GM19238 (cell line): ENCODE measurements around the gene HNRNPM.
"Not testable (repeated sequence)": the region's sequence is repeated elsewhere in the genome, so short reads cannot be mapped to it uniquely, and the experiment has no call there.

Experiments used
- DNase-seq: peaks from one replicate; pipeline ENCODE4 v3.0.0; 2011; ENCODE audit warnings: low spot score; ENCODE audit not compliant: insufficient read length

HNRNPM gene

DNA sequence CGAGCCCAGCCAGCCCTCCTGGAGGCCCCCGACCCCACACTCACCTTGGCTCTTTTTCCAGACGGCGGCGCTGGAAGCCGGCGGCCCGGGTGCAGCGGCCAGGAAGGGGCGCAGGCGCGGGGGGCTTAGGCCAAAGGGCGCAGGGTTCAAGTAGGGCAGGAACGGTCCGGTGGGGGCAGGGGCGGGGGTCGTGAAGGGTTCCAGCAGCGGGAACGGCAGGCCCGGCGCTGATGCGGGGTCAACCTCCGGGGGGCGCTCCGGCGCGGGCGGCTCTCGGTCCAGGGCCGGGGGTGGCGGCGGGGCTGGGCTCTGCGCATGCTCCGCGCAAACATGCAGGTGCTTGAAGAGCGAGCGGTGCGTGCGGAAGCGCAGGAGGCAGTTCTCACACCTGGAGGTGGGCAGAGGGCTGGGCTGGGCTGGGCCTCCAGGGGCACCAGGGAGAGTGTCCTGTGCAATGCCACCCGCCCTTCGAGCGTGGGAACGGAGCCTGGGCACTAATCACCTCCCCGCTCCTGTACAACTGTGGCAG, 66.9 kb downstream of the HNRNPM start:
- DNase-seq = no peak

DNA sequence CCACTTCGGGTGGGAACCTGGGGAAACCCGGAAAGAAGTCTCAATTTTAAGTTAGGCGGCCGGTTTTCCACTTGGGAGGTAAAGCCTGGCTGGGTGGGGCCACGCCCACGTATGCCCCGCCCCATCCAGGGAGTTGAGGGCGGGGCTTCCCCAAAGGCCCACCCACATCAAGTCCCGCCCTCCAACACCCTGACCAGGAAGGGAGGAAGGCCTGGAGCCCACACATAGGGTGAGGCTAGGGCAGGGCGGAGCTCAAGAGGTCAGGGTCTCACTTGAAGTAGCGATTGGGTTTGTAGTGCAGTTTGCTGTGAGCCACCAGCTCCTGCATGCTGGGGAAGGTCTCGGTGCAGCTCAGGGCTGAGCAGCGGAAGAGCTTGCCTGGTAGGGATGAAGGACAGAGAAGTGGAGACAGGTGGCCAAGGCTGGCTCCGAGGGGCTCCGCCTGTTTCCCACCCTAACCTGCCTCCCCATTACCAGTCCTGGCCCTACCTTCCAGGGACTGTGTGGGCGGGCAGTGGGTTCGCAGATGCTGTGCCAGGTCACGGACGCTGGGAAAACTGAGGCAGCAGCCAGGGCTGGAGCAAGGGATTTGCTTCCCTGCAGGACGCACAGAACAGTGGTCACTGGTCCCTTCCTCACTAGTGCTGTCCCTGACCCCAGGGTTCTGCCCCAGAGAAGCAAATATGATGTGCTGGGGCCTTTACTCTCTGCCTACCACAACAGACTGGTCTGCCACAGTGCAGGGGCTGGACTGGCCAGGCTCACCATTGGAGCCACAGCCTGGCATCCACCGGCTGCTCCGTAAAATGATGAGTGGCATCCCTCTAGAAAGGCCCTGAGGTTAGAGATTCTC, 67.6 kb downstream of the HNRNPM start:
- no peak for DNase-seq

DNA sequence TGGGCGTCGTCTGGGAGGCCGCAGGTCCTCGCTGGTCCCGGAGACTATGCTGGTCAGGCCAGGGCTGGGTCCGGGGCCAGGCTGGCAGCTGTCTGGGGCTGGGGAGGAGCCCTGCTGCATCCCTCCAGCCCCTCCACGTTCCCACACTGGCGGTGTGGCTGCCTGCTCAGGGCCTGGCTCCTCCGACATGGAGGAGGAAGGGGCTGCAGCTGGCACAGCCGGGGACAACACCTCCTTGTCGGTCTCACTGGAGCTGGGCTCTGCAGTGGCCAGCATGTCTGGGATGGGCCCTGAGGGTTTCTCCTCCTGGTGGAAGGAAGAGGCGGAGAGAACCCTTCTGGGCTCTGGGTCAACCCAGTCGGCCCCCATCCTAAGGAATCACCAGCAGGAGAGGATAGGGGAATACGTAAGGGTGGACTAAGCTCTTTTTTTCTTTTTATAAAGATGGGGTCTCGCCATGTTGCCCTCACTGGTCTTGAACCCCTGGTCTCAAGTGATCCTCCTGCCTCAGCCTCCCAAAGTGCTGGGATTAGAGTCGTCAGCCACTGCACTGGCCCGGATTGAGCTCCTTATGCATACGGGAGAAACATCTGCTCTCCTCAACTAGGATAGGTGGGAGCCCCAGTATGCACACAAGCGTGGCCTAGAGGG, 68.4 kb downstream of the HNRNPM start:
- DNase-seq = no peak

DNA sequence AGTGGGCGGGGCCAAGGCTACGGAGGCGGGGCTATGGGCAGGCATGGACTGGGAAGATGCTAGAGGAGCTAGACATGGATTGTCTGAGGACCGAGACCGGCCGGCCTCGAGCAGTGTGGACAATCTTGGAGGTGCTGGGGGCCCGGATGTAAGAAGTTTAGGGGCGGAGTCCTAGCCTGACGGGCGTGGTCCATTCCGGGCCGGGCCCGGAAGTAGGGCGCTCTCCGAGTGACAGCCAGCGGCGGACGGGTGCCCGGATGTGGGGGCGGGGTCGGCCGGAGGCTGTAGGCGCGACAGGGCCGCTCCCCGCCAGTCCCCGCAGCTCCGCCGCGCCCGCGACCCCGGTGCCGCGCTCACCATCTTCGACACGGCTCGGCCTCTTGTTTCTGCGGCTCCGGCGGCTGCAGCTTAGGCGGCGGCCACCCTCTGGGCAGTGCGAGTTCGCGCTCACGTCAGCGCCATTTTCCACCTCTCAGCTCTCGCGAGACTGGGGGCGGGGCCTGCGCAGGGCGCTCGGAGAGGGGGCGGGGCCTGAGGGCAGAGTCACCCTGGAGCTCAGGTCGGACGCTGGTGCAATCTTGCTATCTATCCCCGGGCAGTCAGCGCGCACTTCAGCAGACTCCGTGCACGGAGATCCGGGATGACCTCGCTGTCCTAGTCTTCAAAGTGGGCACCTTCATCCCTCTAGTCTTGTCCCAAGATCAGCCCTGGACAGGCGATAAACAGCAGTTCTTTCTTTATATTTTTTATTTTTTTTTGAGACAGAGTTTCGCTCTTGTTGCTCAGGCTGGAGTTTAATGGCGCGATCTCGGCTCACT, 69.1 kb downstream of the HNRNPM start, which contains the start of gene ZNF414:
ZNF414 (minus strand) TSS at position 481 of the 818 bp plus-strand sequence; CDS start at position 360, 121 bp downstream.
- peak; percentile 100 for DNase-seq

DNA sequence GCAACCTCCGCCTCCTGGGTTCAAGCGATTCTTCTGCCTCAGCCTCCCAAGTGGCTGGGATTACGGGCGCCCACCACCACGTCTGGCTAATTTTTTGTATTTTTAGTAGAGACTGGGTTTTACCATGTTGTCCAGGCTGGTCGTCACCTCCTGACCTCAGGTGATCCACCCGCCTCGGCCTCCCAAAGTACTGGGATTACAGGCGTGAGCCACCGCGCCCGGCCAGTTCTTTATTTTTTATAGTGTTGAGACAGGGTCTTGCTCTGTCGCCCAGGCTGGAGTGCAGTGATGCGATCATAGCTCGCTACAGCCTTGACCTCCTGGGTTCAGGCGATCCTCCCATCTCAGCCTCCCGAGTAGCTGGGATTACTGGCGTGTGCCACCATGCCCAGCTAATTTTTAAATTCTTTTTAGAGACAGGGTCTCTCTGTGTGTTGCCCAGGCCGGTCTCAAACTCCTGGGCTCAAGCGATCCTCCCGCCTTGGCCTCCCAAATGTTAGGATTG, 69.8 kb downstream of the HNRNPM start:
- DNase-seq = not testable (repeated sequence)

DNA sequence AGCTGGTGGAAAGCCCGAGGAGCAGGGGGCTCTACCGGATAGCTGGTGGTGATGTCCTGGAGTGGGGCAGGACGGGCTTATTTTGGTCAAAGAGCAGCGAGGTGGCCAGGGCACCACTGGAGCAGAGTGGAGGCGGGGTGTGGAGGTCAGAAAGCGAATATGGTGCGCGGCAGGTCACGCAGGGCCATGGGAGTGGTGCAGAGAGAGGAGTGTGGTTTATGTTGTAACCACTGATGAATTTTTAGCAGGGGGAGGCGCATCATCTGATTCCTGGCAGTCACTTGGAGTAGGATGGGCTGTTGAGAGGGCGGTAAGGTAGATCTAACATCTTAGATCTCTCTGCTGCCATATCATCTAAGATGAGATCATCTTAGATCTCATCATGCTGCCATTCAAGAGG, 70.5 kb downstream of the HNRNPM start:
- no peak for DNase-seq

DNA sequence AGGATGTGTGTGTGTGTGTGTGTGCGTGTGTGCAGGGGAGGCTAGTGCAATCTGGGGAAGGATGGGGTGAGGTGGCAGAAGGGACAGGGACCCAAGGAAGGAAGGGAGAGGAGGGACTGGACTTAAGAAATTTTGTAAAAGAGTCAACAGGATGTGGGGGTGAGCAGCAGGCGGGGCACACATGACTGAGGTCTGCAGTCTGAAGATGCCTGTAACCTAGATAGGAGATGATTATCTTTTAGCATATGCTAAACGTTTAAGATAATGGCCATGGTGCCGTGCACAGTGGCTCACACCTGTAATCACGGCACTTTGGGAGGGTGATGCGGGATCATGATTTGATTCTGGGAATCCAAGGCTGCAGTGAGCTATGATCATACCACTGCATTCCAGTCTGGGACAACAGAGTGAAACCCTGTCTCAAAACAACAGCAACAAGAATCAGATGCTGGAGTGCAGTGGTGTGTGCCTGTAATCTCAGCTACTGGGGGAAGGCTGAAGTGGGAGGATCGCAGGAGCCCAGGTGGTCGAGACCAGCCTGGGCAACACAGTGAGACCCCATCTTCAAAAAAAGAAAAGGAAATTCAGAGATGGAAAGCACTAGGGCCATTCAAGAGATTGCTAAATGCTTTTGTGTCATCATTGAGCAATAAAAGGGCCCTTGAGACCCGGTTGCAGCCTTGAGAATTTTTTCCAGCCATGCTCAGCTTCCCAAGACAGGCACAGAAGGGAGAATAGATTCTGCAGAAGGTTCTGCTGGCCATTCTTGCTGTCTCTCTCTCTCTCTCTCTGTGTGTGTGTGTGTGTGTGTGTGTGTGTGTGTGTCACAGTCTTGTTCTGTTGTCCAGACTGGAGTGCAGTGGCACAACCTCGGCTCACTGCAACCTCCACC, 73.0 kb downstream of the HNRNPM start:
- no peak for DNase-seq

DNA sequence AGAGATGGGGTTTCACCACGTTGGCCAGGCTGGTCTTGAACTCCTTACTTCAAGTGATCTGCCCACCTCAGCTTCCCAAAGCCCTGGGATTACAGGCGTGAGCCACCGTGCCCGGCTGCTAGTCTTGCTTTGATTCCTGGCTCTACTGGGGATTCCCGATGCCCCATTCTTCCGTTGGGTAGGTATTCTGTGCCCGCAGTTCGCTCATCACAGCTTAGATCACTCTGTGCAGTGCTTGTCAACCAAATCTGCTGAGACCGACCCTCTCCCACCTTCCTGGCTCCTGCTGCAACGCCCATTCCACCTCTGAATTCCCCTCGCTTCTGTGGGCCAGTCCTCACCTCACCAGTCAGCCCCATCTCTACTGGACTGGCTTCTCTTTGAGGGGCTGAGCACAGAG, 73.8 kb downstream of the HNRNPM start:
- no peak for DNase-seq

DNA sequence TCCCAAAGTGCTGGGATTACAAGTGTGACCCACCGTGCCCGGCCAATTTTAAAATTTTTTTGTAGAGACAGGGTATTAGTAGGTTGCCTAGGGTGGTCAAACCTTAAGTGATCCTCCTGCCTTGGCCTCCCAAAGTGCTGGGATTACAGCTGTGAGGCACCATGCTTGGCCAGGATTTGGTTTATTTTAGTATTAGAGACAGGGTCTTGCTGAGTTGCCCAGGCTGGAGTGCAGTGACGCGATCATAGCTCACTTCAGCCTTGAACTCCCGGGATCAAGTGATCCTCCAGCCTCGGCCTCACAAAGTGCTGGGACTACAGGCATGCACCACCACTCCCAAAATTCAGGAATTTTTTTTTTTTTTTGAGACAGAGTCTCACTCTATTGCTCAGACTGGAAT, 74.6 kb downstream of the HNRNPM start:
- DNase-seq = no peak

DNA sequence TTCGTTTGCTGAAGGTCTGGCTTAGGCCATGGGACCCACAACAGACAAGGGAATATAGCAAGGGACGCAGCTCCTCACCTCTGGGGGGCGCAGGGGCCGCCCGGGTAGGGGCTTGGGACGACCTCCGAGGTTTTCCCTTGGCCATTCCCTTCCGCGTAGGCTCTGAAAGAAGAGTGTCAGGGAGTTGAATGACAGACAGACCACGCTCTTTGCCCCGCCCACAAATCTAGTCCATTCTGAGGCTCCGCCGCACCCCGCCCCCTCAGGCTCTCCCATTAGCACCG, 80.6 kb downstream of the HNRNPM start:
- DNase-seq = no peak

DNA sequence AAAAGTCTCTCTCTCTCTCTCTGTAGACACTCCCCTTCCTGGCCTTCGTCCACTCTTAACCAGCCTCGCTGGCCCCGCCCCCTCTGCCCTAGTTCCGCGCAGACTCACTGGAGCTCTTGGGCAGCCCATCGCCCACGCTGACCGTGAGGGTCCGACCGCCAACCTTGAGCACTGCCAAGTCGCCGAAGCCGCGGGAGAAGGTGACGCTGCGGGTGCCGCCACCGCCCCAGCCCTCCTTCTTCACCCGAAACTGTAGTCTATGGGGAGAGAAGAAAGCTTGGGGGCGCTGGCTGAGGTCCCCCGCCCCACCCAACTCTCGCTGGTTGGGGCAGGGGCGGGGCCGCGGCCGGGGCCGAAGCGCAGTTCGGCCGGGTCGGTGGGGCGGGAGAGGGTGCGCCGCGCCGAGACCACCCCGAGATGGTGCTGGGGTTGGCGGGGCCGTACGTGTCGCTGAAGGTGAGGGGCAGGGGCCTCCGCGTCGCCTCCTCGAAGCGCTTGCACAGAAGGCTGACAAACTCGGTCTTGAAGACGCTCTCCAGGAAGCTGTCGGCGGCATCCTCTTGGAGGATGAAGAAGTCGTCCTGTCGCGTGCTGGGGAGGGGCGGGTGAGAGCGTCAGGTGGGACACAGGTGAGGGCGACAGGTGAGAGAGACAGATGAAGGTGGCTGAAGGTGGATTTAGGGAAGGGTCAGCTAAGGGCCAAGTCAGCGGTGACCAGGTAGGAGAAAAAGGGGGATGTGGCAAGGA, 81.7 kb downstream of the HNRNPM start:
- DNase-seq = no peak

DNA sequence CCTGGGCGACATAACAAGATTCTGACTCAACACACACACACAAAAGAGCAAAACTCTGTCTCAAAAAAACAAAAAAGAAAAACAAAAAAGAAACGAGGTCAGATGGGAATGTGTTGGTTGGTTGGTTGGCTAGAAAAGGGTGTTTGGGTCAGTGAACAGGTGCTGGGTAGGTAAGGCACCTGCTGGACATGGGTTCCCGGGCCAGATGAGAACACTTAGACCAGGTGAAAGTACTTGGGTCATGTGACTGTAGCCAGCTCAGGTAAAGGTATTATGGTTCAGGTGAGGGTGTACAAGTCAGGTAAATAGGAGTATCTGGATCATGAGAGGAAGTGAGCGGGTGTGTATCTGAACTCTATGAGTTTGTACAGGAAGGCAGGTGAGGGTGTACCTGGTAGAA, 83.7 kb downstream of the HNRNPM start:
- DNase-seq = no peak

DNA sequence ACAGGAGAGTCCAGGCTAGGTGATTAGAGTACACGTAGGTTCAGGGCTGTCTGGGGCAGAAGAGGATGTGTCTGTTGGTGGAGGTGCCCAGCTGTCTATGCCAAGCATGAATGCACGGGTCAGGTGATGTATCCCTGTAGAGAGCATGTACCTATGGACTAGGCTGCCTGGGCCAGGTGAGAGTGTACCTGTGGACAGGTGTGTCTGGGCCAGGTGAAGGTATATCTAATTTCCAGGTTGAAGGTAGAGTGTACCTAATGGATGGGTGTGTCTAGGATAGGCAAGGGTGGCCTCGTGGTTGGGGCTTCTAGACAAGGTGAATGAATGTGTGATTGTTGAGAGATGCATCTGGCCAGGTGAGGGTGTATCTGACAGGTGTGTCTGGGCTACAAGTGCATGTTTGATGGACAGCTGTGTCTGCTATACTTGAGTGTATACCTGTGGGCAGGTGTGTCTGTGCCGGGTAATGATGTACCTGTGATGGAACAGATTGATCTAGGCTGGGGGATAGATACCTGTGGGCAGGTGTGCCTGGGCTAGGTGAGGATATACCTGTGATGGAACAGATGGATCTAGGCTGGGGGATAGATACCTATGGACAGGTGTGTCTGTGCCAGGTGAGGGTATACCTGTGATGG, 84.7 kb downstream of the HNRNPM start:
- no peak for DNase-seq

DNA sequence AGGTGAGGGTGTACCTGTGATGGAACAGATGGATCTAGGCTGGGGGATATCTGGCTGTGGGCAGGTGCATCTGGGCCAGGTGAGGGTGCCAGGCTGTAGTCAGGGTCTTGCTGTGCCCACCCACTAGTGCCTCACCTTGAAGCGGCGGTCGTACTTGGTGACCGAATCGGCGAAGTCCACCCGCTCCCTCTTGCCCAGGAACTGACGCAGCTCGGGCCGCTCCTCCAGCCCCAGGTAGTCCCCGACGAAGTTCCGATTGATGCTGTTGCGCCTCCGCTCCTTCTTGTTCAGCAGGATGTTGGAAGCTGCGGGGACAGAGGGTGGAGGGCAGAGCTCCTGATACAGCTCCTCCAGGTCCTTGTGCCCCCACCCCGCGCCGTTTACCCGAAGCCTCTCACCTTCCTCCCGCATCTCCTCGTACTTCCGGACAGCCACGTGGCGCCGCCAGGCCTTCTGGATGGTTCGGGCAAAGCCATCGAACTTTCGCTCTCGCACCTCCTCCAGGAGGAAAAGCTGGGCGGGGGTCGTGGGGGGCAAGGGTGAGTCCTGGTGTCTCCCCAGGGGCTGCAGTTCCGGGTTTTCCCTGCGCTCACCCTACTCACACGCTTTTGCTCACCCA, 85.4 kb downstream of the HNRNPM start:
- DNase-seq = no peak

DNA sequence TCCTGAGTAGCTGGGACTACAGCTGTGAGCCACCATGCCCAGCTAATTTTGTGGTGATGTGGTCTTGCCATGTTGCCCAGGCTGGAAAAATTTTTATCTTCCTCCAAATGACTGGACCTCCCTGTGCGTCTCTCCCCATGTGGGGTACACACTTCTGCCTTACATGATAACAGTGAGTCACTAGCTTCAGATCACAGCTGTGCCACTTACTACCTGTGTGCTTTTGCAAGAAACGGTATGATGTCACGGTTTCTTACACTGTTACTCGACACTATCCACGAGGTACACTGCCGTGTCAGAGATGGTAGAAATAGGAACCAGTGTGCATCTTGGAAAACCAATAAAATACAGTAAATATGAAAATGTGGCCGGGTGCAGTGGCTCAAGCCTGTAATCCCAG, 86.7 kb downstream of the HNRNPM start:
- no peak for DNase-seq

DNA sequence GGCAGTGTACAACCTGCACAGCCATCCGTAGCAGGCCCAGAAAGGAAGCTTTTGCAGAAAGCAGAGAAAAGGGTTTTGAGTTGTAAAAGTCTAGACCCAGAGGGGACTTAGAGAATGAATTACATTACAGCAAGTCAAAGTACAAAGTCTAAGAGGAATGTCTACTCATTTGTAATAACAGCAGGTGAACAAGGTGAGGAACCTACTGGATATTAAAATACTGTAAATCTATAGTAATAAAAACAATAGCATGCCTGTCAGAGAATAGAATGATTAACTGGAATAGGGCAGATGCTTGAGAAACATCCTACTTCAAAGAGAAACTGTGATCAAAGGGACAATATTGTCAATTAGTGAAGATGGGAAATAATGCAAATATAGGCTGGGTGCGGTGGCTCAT, 87.5 kb downstream of the HNRNPM start:
- no peak for DNase-seq

DNA sequence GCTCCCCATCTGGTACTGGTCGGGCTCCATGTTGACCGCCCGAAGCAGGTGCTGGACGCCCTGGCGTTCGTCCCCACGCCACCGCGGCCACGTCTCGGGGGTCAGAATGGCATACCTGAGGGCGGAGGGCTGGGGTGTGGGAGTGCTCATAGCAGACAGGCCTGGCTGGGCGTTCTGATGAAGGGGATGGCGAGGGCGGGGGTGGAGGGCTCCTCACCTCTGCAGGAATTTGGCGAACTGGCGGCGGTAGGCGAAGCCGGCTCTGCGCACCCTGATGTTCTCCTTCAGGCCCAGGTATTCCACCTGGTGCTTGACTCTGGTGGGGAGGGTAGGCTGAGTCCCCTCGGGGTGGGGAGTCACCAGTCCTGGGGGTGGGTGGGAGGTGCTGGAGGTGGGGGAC, 91.5 kb downstream of the HNRNPM start:
- DNase-seq = no peak

DNA sequence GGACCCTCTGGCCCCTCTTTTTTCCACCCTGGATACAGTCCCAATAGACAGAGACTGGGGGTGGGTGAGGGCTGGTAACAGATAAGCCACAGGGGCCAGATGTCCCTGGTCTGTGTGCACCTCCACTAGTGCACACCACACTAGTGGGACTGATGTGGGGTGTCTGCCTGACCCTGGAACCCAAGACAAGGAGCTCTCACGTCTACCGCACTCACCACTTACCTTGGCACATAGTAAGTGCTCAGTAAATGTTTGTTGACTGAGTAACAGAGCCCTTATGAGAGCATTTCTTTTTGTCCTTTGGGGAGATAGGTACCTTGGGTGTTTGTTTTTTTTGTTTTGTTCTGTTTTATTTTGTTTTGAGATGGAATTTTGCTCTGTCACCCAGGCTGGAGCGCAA, 92.3 kb downstream of the HNRNPM start:
- no peak for DNase-seq
